NT2/D1 (cell line): ENCODE data around the gene TAMALIN.

Experiments
- DNase-seq: peaks from one replicate; pipeline ENCODE4 v3.0.0-alpha.2; 2011; ENCODE audit warnings: low read depth, low spot score
- H3K27me3 ChIP-seq: 2 replicates; pipeline ENCODE4 v1.6.0; 2011; ENCODE audit warnings: mild to moderate bottlenecking; ENCODE audit not compliant: insufficient read length, insufficient read depth
- H3K36me3 ChIP-seq: 2 replicates; pipeline ENCODE4 v1.6.1; 2011; ENCODE audit warnings: mild to moderate bottlenecking, low read length, mixed read lengths; ENCODE audit not compliant: insufficient read depth, insufficient read length
- H3K4me1 ChIP-seq: 2 replicates; pipeline ENCODE4 v1.5.1; 2011; ENCODE audit not compliant: insufficient read depth, insufficient read length
- H3K4me3 ChIP-seq: 2 replicates; pipeline ENCODE4 v1.5.1; 2011; ENCODE audit warnings: low read depth; ENCODE audit not compliant: insufficient read length
- H3K9ac ChIP-seq: 2 replicates; pipeline ENCODE4 v1.6.0; 2011; ENCODE audit warnings: low read depth; ENCODE audit not compliant: insufficient read length
- H3K9me3 ChIP-seq: 2 replicates; pipeline ENCODE4 v1.5.1; 2011; ENCODE audit warnings: mild to moderate bottlenecking, low read length; ENCODE audit not compliant: insufficient read depth
- SUZ12 ChIP-seq: IDR thresholded peaks from 2 replicates; pipeline ENCODE4 v1.6.1; 2011; ENCODE audit not compliant: insufficient read length, insufficient read depth; ENCODE audit errors: extremely low read depth
- YY1 ChIP-seq: IDR thresholded peaks from 2 replicates; pipeline ENCODE4 v1.6.1; 2011; ENCODE audit not compliant: insufficient read length, insufficient read depth
- ZNF274 ChIP-seq: IDR thresholded peaks from 2 replicates; pipeline ENCODE4 v1.6.1; 2011; ENCODE audit warnings: mild to moderate bottlenecking, low read depth, low read length

TAMALIN gene

GRCh38 chr12:52060498-52061177 lies 53.9 kb downstream of the TAMALIN start:
- no peak overlapping the region for H3K4me3 ChIP-seq
- DNase-seq, result no peak
- no peak for TF ChIP-seq YY1
- no peak for TF ChIP-seq SUZ12
- no peak for TF ChIP-seq ZNF274
- peaks cover 41% of the 10 kb centered on the region for H3K36me3 ChIP-seq
- H3K27me3 ChIP-seq, result peaks cover 3% of the 10 kb centered on the region
- H3K4me1 ChIP-seq, result peaks cover 3% of the 10 kb centered on the region
- no peaks in the 10 kb centered on the region for H3K9me3 ChIP-seq
- H3K9ac ChIP-seq, result no peak overlapping the region

- no peak for DNase-seq
- H3K36me3 ChIP-seq, result peaks cover 34% of the 10 kb centered on the region
- H3K27me3 ChIP-seq, result peaks cover 3% of the 10 kb centered on the region
- H3K9me3 ChIP-seq, result no peaks in the 10 kb centered on the region
- TF ChIP-seq YY1 (no peak), ZNF274 (no peak), SUZ12 (no peak)
- peak overlapping the region; percentile 63 for H3K9ac ChIP-seq
- peaks cover 3% of the 10 kb centered on the region for H3K4me1 ChIP-seq
- H3K4me3 ChIP-seq, result no peak overlapping the region
Measured at GRCh38 chr12:52061470-52062166, 54.9 kb downstream of the TAMALIN start.

GRCh38 chr12:52062167-52063081 lies 55.7 kb downstream of the TAMALIN start:
- Histone ChIP-seq H3K4me3 (no peak overlapping the region), H3K36me3 (peaks cover 25% of the 10 kb centered on the region), H3K9me3 (no peaks in the 10 kb centered on the region), H3K4me1 (peaks cover 3% of the 10 kb centered on the region), H3K27me3 (peaks cover 3% of the 10 kb centered on the region), H3K9ac (peak overlapping the region; percentile 63)
- TF ChIP-seq YY1 (no peak), SUZ12 (no peak), ZNF274 (no peak)
- no peak for DNase-seq

GRCh38 chr12:52063082-52063924 lies 56.6 kb downstream of the TAMALIN start:
- no peak for TF ChIP-seq YY1
- TF ChIP-seq SUZ12, result no peak
- Histone ChIP-seq H3K27me3 (peaks cover 3% of the 10 kb centered on the region), H3K36me3 (peaks cover 18% of the 10 kb centered on the region), H3K9ac (no peak overlapping the region), H3K4me3 (no peak overlapping the region), H3K4me1 (peaks cover 3% of the 10 kb centered on the region), H3K9me3 (no peaks in the 10 kb centered on the region)
- DNase-seq, result no peak

DNA sequence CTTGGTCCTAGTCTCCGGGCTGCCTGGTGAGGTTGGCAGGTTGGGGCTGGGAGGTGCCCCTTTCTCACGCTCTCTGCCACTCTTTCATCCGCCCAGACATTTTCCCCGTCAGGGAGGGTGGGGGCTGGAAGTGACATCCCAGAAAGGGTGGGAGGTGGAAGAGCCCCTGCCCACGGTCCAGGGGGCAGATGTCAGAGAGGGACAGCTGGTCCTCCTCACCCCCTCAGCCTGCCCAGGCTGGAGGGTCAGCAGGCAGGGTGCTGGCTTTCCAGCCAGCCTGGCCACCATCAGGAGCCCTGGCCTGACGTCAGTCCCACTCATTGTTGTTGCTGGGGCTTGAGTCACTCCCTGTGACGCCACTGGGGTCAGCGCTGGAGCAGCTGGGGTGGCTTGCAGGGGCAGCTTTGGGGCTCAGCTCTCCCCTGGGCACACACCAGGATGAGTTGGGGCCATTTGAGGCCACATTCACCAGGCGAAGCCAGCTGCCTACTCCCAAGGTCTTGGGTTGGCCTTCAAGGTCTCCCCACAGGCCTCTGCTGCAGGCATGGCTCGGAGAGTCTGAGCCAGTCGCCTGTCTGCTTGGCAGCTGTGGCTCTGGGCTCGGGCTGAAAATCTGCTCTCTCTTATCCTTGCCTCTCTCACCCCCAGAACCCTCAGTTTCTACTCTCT lies 57.4 kb downstream of the TAMALIN start:
- DNase-seq, result no peak
- H3K4me1 ChIP-seq, result peaks cover 3% of the 10 kb centered on the region
- H3K4me3 ChIP-seq, result no peak overlapping the region
- peaks cover 10% of the 10 kb centered on the region for H3K36me3 ChIP-seq
- TF ChIP-seq YY1 (no peak), SUZ12 (no peak), ZNF274 (no peak)
- peaks cover 3% of the 10 kb centered on the region for H3K27me3 ChIP-seq
- H3K9me3 ChIP-seq, result no peaks in the 10 kb centered on the region
- no peak overlapping the region for H3K9ac ChIP-seq
